NCI-H1105 (cell line): ENCODE results near the gene CRYGN.

Experiments
- DNase-seq: peaks from one replicate; lab custom pipeline; 2025; lab: John Stamatoyannopoulos, UW

CRYGN gene

GRCh38 chr7:151459726-151460473 is 20.0 kb upstream of the CRYGN start:
- no peak for DNase-seq

- no peak for DNase-seq
Observed at GRCh38 chr7:151457534-151457933, 17.6 kb upstream of the CRYGN start.

DNA sequence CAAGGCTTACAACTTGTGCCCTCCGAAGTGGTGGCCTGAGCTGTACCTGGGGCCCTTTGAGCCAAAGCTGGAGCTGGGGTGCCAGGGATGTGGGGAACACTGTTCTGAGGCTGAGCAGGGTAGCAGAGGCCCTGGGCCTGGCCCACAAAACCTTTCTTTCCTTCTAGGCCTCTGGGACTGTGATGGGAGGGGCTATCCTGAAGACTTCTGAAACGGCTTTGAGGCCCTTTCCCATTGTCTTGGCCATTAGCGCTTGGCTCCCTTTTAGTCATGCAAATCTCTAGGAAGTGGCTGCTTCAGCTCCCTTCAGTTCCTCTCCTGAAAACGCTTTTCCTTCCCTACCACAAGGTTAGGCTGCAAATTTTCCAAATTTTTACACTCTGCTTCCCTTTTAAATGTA is 16.8 kb upstream of the CRYGN start:
- no peak for DNase-seq

DNA sequence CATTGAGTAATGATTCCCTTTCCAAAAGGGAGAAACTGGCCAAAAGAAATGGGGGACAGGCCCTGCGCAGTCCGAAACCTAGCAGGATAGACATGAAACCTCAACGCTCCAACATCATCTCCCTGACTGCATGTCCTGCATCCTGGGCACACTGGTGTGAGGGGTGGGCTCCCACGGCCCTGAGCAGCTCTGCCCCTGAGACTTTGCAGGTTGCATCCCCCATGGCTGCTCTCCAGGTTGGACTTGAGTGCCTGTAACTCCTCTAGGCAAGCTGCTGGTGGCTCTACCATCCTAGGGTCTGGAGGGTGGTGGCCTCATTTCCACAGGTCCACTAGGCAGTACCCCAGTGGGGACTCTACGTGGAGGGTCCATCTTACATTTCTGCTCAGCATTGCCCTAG is 16.3 kb upstream of the CRYGN start:
- no peak for DNase-seq

DNA sequence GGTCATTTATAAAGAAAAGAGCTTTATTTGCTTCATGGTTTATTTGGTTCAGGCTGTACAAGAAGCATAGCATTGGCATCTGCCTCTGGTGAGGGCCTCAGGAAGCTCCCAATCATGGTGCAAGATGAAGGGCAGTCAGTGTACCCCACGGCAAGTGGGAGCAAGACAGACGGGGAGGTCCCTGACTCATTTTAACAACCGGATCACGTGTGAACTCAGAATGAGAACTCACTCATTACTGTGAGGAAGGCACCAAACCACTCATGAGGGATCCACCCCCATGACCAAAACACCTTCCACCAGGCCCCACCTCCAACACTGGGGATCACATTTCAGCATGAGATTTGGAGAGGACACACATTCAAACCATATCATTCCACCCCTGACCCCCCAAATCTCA is 15.7 kb upstream of the CRYGN start:
- no peak for DNase-seq

DNA sequence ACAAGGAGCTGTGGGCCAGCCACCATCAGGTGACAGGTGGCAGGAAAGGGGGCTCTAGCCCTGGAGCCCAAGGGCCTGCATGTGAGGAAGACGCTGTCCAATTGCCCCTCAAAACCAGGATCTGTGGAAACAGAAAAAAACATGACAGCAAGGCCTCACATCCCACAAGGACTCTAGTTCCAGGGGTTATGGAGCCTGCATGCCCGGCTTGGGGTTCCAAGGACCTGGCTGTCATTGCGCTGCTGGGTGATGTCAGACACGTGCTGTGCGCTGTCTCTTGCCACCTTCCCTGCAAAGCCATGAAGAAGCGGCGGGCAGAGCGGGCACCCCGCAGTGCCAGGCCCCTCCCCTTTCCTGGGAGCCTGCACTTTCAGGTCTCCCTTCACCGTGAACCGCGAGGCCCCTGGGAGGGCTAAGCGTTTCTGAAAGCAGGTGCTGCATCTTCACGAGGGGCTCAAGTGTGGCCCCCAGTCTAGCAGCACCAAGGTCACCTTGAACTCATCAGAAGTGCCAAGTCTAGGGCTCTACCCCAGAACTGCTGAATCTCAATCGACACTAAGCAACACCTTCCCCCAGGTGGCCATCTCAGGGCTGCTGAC is 15.1 kb upstream of the CRYGN start:
- DNase-seq: no peak

GRCh38 chr7:151454305-151454704 is 14.4 kb upstream of the CRYGN start:
- no peak for DNase-seq

GRCh38 chr7:151453326-151453791 is 13.4 kb upstream of the CRYGN start:
- no peak for DNase-seq

- no peak for DNase-seq
Observed at GRCh38 chr7:151452680-151453325, 12.9 kb upstream of the CRYGN start.

- no peak for DNase-seq
Observed at GRCh38 chr7:151451626-151452571, 12.0 kb upstream of the CRYGN start.

DNA sequence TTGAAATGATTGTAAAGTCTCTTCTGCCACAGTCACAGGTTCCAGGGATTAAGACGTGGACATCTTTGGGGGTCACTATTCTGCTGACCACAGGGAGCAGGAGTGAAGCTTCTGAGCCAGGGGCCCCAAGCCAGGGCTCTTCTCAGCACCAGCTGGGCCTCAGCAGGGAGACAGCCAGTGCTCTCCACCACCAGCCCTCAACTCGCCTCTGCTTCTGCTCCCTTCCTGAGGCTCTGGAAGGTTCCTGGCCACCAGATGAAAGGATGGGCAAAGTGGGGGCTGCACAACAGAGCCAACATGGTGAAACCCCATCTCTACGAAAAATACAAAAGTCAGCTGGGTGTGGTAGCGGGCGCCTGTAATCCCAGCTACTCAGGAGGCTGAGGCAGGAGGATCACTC is 11.2 kb upstream of the CRYGN start:
- no peak for DNase-seq

DNA sequence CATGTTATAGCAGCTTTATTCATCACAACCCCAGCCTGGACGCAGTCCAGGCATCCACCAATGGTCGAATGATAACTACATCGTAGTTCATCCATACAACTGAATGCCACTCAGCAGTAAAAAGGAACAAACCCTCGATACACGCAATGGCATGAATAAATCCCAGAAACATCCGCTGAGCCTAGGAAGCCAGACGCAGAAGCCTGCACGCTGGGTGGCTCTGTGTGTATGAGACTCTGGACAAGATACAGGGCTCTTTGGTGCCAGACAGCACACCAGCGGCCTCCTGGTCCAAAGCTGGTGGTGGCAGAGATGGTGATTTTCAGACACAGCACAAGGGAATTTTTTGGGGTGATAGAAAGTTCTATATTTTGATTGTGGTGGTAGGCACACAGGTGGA is 10.0 kb upstream of the CRYGN start:
- DNase-seq: no peak

DNA sequence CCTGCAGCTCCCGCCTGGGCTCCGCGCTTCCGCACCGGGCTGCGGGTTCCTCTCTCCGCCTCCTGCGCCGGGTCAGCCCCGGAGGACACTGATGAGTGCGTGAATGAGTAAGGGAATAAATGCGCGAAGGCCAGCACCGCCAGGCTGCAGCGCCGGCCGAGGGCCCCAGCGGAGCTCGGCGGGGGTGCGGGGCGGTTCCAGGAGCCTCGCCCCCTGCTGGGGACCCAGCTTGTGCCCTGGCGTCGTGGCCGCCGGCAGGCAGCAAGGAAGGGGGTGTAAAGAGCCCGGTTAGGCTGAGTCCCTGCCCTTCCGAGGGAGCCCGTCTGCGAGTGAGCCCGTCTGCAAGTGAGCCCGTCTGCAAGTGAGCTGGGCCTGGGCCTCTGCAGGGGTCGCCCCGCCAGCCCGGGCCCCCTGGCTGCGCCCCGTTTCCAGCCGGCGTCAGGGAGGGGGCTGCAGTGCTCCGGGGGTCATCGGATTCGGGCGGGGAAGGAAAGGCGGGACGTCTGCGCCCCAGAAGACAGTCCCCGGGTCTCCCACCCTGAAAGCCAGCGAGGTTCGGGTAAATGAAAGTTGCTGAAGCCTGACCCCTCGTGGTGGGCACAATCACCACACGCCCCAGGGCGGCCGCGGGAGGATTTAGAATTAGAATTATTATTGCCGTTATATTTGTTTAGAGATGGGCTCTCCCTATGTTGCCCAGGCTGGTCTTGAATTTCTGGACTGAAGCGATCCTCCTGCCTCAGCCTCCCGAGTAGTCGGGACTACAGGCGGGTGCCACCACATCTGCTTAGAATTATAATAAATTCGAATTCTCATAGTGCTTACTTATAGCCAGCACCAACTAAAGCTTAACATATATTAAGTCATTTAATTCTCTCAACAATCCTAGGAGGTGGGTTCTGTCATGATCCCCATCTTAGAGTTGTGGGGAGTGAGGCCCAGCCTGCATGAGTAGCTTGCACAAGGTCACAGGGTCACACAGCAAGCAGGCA is 8.6 kb upstream of the CRYGN start:
- DNase-seq: no peak

- DNase-seq: no peak
Observed at GRCh38 chr7:151447901-151448260, 7.9 kb upstream of the CRYGN start.

GRCh38 chr7:151447312-151447711 is 7.4 kb upstream of the CRYGN start:
- no peak for DNase-seq

- no peak for DNase-seq
Observed at GRCh38 chr7:151446412-151446811, 6.5 kb upstream of the CRYGN start.

- DNase-seq: no peak
Observed at GRCh38 chr7:151444632-151445031, 4.7 kb upstream of the CRYGN start.

GRCh38 chr7:151442776-151443496 is 3.0 kb upstream of the CRYGN start:
- DNase-seq: no peak

DNA sequence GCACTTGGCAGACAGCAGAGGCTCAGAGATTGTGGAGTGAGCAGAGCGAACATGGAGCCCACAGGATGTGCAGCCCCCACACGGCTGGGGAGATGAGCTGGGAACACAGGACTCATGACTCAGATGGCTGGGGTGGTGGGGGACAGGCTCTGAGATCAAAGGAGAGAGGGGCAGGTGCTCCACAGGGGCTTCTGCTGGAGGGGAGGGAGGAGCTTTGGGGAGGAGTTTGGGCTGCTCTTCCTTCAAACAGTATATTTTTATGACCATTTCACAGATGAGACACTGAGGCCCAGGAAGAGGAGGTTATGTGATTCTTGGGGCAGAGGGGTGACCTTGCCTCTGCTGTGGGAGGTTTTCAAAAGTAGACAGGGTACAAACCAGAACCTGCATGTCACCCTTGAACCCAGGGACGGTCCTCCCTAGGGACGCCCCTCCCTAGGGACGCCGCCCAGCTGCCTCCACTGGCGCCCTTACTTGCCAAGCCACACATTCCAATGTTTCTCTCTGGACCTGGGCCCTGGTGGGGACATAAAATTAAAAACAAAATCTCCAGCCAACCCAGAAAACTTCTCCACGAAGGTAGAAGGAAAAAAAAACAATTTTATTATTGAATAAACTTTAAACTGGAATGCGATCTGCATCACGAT is 981 bp upstream of the CRYGN start:
- DNase-seq: no peak
